Hematopoietic multipotent progenitor cell treated with erythropoietin and hydrocortisone succinate and interleukin-3 and kit ligand, for 6 days (in vitro differentiated cells): ENCODE results near the gene CATSPERE.

Source experiments
- DNase-seq: peaks from one replicate; pipeline ENCODE4 v3.0.0-alpha.2; 2015

CATSPERE gene

DNA sequence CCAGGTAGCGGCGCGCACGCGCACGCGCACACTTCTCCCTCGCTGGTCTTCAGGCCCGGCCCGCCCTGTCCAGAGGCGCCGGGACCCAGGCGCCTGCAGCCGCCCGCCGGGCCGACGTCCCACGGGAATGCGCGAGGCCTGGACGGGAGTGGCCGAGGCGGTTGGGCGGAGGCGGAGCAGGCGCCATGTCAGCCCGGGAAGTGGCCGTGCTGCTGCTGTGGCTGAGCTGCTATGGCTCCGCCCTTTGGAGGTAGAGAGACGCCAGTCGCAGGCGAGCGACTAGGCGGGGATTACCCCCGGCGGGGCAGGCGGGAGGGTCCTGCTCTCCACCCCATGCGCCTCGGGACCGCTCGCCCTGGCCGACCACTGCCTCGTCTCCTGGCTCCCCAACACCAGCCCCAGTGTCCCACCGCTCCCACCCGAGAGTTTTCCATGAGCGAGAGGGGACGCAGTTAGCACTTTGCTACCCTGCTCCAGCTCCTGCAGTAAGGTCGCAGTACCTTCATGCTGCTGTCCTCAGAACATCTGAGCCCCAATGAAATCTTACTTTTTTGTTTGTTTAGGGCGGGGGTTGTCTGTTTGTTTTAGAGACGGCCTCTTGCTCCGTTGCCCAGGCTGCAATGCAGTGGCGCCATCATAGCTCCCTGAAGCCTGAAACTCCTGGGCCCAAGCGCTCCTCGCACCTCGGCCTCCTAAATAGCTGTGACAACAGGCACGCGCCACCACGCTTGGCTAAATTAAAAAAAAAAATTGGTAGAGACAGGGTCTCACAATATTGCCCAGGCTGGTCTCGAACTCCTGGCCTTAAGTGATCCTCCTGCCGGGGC is at the start of gene CATSPERE:
TSS of gene CATSPERE (plus strand) at position 29 of the 827 bp plus-strand sequence. CDS start at position 186, 157 bp downstream.
- DNase-seq, result peak; percentile 84

- DNase-seq, result no peak
These were observed 48.9 kb upstream of the CATSPERE start for GRCh38 chr1:244412176-244412575.

DNA sequence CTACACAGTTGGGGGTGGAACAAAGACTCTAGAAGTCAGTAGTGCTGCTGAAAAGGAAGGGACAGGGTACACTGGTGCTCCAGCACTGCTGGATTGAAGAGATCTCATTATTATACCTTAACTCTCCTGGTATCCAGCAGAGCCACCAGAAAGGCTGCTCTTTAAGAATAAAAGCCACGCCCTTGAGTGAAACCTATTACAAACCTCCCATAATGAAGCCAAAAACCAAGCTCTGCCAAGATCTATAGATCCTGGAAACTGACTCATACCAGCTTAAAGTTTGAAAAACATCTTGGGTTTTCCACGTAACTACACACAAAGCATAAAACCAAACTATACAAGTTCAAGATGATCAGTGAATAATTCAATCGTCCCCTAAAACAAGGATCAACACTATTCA is 47.3 kb upstream of the CATSPERE start:
- DNase-seq, result no peak

- no peak for DNase-seq
These were observed 46.5 kb upstream of the CATSPERE start for GRCh38 chr1:244414543-244414942.

GRCh38 chr1:244419024-244419423 is 42.0 kb upstream of the CATSPERE start:
- DNase-seq, result no peak

GRCh38 chr1:244422174-244422573 is 38.9 kb upstream of the CATSPERE start:
- DNase-seq, result no peak

DNA sequence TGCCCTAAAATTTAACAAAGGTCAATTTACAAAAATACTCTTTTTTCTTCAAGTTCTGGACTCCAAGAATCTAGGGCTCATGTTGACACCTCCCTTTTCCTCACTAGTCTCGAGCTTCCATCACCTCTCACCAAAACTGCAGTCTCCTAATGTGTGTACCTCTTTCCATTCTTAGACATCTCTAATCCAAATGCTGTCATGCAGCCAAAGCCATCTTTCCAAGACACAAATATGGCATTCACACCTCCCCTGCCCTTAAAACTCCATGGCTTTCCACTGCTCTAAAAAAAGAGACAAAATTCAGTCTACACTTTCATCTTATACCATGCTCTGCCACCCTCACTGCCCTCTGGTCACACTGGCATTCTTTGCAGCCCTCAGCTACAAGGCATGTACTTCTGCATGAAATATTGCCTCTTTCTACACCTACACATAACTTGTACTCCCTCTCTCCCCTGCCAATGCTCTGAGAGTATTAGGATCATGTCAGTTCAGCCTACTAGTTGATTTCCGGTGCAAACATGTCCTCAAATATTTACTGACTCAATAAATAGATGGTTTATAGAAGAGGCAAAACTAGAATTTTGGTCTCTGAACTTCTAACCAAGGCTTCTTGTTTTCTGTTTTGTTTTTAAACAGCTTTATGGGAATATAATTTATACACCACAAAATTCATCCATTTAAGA is 36.3 kb upstream of the CATSPERE start:
- no peak for DNase-seq

DNA sequence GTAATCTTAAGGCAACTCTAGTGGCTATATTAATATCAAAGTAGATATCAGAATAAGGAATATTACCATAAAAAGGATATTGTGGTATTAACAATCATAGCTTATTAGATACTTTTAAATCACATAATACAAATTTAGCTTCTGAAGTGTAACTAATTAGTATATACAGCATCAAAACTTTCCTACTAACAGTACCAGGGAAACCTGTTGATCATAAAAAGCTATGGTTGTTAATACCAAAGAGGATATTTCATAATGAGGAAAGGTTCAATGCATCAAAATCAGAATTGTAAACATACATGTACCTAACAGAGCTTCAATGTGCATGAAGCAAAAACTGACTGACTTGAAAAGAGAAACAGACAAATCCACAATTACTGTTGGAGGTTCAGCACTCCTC is 33.4 kb upstream of the CATSPERE start:
- DNase-seq, result no peak

DNA sequence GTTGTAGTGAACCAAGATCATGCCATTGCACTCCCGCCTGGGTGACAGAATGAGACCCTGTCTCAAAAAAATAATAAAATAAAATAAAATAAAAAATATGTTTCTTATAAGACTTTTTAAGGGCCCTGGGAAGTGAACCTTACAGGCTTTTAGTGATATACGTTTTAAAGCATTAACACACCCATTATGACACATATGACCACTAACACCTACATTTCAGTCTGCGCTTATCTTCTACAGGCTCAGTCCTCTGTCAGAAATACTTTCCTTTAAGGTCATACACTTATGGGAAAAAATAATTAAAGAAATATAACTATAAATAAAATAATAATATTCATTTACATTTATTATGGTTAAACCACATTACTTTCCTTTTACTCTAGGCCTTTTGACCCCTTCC is 31.3 kb upstream of the CATSPERE start:
- no peak for DNase-seq

DNA sequence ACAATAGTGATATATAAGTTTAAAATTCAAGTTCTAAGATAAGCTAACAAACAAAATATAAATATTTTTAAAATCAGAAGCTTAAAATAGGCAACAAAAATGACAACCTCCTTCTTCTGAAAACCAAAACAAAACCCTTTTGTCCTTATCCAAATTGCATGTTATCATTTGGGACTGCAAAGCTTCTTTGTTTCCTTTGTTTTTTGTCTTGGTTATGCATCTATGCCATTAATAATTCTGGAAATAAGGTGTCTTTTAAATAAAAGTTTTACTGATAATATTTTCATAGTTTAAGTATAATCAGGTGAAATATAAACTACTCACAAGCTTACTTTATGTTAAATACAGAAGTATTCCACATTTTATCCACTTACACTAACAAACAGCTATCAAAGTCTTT is 29.9 kb upstream of the CATSPERE start:
- DNase-seq, result no peak

GRCh38 chr1:244435562-244436205 is 25.4 kb upstream of the CATSPERE start:
- DNase-seq, result no peak

- DNase-seq, result no peak
These were observed 24.6 kb upstream of the CATSPERE start for GRCh38 chr1:244436336-244437085.

GRCh38 chr1:244437086-244437468 is 24.0 kb upstream of the CATSPERE start:
- DNase-seq, result no peak

- DNase-seq, result peak; percentile 66
These were observed 21.6 kb upstream of the CATSPERE start for GRCh38 chr1:244439391-244440032.

- no peak for DNase-seq
These were observed 18.2 kb upstream of the CATSPERE start for GRCh38 chr1:244442850-244443249.

GRCh38 chr1:244444854-244445253 is 16.2 kb upstream of the CATSPERE start:
- no peak for DNase-seq

DNA sequence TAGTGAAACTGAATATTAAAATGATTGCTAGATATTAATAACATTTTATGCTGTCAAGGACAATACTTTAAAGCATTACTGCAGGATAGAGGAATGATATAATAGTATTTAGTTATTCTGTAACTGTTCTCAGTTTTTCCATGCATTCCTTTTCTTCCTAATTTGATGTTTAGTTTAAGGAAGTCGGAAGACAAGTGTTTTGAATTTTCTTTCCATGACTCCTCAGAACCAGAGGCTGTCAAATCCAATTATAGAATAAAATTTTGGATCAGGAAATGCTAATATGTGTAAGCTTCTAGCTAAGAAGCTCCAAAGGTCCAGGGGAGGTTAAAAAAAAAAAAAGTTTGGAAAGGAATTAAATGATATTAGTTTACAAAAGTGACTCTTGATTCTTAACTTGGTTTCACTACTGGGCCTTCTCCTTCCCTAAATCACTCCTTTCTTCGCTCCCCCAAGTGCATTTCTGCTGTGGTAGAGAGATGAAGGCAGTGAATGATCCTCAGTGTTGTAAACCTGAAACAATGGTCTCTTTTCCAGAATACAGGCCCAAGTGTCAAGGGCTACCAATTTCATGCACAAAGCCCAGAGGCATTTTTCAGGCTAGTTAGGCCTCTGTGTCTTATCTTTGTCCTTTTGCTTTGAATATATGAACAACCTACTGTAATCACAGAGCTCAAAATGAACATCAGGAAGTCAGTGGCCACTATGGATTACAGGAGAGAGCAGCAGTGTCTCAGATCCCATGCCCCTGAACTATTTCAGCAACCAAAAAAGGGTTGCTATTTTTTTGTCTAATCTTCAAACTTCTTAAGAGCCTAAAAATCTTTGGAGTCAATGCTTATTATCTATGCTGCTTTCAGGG is 15.5 kb upstream of the CATSPERE start:
- DNase-seq, result no peak

- no peak for DNase-seq
These were observed 14.0 kb upstream of the CATSPERE start for GRCh38 chr1:244447024-244447423.

- no peak for DNase-seq
These were observed 13.5 kb upstream of the CATSPERE start for GRCh38 chr1:244447552-244447951.

GRCh38 chr1:244448279-244449036 is 12.6 kb upstream of the CATSPERE start:
- DNase-seq, result no peak
